ENCODE results near the gene IFNAR2.

The IFNAR2 gene

DNA sequence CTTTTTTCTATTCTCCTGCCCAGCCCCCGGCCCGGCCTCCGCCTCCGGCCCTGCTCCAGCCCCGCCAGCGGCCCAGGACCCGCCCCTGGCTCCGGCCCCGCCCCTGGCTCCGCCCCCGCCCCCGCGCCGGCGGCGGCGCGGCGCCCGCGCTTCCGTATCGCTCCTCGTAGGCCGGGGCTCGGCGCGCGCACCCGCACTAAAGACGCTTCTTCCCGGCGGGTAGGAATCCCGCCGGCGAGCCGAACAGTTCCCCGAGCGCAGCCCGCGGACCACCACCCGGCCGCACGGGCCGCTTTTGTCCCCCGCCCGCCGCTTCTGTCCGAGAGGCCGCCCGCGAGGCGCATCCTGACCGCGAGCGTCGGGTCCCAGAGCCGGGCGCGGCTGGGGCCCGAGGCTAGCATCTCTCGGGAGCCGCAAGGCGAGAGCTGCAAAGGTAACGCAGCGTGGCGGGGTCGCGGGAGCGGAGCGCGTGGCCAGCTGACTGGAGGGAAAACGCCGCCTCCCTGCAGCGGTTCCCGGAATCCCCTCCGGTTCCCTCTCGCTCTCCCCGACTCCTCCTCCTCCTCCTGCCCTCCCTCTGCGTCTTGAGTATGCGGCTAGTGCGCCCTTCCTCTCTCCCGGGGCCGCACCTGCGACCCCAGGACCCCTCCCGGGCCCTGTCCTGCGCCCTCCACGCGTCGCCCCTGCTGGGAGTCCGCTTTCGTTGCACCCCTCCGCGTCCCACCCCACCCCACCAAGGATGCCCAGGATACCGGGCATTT is at the start of gene IFNAR2:
Gene IFNAR2, plus strand, starts transcription at position 155 of the 761 bp plus-strand sequence. CDS start 11,985 bp downstream, outside the sequence.
- DNase-seq (ENCODE audit: low read depth), result no peak

GRCh38 chr21:33185852-33186251 is 43.9 kb upstream of the IFNAR2 start:
- no peak for DNase-seq (ENCODE audit: low read depth)

GRCh38 chr21:33187276-33187675 is 42.5 kb upstream of the IFNAR2 start:
- DNase-seq (ENCODE audit: low read depth), result no peak

GRCh38 chr21:33189237-33189636 is 40.5 kb upstream of the IFNAR2 start:
- no peak for DNase-seq (ENCODE audit: low read depth)

DNA sequence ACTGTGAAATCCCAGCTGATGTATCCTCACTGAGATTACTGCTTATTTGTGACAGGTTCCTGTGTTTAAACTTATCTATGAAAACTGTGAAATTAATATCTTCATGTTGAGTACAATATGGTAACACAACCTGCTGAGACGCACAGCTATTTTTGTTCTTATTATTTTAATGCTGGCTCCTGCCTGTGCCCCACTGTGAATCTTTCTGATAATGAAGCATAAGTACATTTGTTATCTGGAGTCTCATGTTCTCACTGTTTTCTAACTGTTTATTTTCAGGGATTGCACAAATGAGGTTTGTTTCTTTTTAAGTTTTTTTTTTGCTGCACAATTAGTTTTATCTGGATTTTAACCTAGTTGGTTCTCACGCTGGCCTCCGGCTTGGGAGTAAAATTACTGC is 39.9 kb upstream of the IFNAR2 start:
- DNase-seq (ENCODE audit: low read depth), result no peak

- DNase-seq (ENCODE audit: low read depth), result peak; percentile 36
Measured at GRCh38 chr21:33196941-33197374, 32.8 kb upstream of the IFNAR2 start.

- no peak for DNase-seq (ENCODE audit: low read depth)
Measured at GRCh38 chr21:33197496-33197895, 32.2 kb upstream of the IFNAR2 start.

- no peak for DNase-seq (ENCODE audit: low read depth)
Measured at GRCh38 chr21:33198346-33199099, 31.2 kb upstream of the IFNAR2 start.

- no peak for DNase-seq (ENCODE audit: low read depth)
Measured at GRCh38 chr21:33199100-33199464, 30.7 kb upstream of the IFNAR2 start.

DNA sequence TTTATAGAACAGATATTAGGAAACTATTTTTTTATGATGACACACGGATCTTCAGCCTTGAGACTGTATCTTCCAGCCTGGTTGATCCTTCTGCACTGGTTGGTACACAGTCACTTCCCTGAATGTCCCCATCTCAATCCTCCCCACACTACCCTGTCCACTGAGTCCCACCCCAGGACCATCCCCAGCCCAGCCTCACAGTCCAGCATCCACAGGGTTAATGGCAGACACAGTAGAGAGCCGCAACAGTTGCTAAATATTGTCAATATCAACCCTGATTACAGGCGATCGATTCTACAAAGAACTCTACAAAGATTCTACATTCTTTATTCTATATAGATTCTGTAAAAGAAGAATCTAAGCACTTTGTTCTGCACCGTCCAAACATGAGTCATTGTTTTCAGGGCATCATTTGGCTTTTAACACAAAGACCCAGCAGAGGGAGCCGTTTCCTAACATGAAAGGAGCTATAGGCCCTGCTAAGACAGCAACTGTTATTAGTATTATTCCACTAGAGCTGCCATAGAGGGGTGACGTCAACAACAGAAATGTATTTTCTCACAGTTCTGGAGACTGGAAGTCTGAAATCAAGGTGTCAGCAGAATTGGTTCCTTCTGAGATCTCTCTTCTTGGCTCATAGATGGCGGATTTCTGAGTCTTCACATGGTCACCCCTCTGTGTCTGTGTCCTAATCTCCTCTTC is 30.1 kb upstream of the IFNAR2 start:
- DNase-seq (ENCODE audit: low read depth), result peak; percentile 89

DNA sequence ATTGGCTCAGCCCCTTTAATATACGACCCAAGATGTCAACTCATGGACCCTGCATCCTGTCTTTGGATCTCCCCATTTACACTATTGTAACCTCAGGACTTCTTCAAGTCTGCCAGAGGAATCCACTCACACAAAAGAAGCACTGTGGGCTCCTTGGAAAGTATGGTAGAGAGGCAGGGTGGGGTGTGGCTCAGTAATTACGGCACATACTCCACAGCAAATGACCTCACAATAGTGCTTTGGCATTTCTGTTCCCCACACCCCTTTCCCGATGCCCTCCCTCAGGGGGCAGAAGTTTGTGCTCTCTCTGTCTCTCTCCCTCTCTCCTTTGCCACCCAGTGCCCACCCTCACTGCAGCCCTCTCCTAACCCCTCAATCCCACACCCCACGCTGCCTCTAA is 27.8 kb upstream of the IFNAR2 start:
- DNase-seq (ENCODE audit: low read depth), result no peak

GRCh38 chr21:33202464-33203363 is 27.0 kb upstream of the IFNAR2 start:
- DNase-seq (ENCODE audit: low read depth), result no peak

GRCh38 chr21:33203371-33203724 is 26.4 kb upstream of the IFNAR2 start:
- DNase-seq (ENCODE audit: low read depth), result no peak

- DNase-seq (ENCODE audit: low read depth), result no peak
Measured at GRCh38 chr21:33205476-33205875, 24.3 kb upstream of the IFNAR2 start.

GRCh38 chr21:33206771-33207281 is 22.9 kb upstream of the IFNAR2 start:
- no peak for DNase-seq (ENCODE audit: low read depth)

DNA sequence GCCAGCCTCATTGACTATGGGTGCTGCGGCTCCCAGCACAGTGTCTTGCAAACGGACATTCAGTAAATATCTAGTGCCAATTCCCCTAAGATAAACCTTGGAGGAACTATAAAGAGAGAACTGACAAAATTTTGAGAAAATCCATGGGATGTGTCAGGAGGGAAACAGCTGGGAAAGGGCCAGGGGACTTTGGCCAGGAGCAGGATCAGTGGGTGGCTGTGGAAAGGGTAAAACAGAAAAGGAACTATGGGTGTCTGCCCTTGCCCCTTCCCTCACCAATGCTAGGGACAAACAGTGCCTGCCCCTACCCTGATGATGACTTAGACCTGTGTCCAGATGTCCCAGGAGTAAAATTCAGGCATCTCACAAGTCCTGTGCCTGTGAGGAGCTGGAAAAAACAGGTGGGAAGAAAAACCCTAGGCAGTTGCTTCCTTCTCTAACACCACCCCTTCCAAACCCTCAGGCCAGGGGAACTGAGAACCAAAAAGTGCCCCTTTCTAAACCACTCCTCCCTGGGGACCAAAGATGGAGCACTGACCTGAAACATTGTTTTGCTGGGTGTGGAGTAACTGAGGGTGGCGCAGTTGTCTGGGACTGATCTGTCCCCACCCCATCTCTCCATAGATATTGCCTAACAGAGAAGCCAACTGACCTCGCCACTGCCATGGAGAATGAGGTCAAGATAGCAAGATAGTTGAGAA is 22.1 kb upstream of the IFNAR2 start:
- no peak for DNase-seq (ENCODE audit: low read depth)

- DNase-seq (ENCODE audit: low read depth), result no peak
Measured at GRCh38 chr21:33208534-33208933, 21.2 kb upstream of the IFNAR2 start.

GRCh38 chr21:33211305-33211704 is 18.4 kb upstream of the IFNAR2 start:
- no peak for DNase-seq (ENCODE audit: low read depth)

- no peak for DNase-seq (ENCODE audit: low read depth)
Measured at GRCh38 chr21:33211732-33212131, 18.0 kb upstream of the IFNAR2 start.

DNA sequence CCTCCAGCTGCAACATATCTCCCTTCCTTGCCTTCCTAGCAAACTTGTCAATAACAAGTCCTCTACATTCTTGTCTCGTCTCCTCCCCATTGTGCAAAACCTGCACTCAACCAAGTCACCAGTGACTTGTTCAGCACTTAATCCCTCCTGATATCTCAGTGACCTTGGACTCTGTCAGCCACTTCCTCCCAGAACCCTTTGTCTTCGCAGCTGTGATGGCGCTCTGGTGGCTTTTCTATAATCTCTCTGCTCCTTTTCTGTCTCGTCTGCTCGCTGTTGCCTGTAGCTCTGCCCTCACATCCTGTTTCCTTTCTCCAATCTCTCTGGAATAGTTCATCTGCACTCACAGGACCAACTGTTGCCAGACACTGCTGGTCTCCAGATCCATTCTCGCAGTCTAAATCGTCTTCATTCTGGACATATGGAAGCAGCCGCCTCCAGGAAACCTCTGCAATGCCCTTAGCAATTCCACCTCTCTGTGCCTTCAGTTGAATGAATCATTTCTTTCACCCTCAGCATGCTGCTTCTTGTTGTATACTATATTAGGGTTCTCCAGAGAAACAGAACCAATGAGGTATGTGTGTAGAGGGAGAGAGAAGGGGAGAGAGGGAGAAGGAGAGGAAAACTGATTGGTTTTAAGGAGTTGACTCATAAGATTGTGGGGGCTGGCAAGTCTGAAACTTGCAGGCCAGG is 17.4 kb upstream of the IFNAR2 start:
- DNase-seq (ENCODE audit: low read depth), result no peak

Measured in fibroblast of the conjunctiva (primary cell).